NCI-H1694 (cell line): ENCODE measurements around the gene LRSAM1.
"Not testable (repeated sequence)": the region's sequence is repeated elsewhere in the genome, so short reads cannot be mapped to it uniquely, and the experiment has no call there.

Experiments
- DNase-seq: peaks from one replicate; lab custom pipeline; 2025; lab: John Stamatoyannopoulos, UW

Gene LRSAM1

DNA sequence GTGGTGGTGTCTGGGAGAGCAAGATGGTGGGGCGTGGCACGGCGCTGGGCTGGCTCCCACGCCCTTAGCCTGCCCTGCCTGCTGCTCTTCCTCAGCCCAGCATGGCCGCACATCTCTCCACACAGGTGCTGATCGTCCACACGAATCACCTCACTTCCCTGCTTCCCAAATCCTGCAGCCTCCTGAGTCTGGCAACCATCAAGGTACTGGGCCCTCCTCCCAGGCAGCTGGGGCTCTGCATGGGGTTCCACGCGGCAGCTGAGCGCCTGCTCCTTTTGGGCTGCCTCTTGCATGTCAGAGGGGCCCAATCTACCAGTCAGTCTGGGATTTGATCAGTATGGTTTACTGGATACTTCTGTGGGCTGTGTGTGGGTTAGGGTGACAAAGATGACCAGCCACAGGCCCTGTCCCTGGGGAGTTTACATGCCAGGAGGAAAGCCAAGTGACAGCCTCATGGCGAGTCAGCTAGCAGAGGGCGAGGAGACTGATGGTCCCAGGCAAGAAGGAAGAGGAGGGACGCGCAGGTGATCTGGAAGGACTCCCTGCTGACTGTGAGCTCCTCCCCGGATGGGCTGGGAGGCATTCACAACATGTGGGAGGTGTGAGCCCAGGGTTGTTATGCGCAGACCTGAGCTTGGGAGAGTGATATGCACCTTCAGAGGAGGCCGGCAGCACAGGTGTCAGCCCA lies 6.0 kb downstream of the LRSAM1 start:
- no peak for DNase-seq

DNA sequence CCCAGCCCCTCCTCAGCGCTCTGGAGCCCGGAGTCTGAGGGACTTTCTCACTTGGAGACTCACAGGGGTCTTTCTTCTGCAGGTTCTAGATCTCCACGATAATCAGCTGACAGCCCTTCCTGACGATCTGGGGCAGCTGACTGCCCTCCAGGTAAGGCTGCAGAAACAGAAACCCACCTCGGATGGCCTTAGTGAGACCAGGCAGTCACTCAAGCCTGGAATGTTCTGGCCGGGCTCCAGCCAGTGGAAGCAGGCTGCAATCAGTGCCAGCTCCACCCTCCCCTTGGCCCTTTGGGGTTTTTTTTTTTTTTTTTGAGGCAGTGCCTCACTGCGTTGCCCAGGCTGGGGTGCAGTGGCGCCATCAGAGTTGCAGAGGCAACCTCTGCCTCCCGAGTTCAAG lies 7.6 kb downstream of the LRSAM1 start:
- DNase-seq, result no peak

DNA sequence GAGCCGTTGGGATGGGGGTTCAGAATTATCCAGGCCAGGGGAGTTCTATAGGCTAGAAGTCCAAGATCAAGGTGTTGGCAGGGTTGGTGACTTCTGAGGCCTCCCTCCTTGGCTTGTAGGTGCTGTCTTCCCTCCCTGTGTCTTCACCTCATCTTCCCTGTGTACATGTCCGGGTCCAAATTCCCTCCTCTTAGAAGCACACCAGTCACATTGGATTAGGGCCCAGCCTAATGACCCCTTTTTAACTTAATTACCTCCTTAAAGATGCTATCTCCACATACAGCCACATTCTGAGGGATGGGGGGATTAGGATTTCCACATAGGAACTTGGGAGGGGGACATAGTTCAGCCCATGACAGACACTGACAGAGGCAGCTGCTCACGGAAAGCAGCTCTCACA lies 12.1 kb downstream of the LRSAM1 start:
- no peak for DNase-seq

DNA sequence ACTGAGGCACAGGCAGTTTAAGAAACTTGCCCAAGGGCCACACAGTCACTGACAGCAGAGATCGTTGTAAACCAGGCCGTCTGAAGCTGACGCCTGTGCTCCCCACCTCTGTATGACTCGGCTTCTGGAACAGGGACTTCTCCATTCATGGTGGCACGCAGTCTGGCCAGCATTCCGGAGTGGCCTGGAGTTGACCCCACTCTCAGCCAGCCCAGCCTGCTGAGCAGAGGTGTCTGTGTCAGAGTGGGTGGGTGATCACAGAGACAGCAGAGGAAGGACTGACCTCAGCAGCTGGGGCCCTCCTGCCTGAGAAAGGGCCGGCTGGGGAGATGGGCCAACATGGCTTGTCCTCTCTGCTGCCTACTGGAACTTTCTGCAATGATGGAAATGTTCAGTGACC lies 12.6 kb downstream of the LRSAM1 start:
- DNase-seq, result no peak

DNA sequence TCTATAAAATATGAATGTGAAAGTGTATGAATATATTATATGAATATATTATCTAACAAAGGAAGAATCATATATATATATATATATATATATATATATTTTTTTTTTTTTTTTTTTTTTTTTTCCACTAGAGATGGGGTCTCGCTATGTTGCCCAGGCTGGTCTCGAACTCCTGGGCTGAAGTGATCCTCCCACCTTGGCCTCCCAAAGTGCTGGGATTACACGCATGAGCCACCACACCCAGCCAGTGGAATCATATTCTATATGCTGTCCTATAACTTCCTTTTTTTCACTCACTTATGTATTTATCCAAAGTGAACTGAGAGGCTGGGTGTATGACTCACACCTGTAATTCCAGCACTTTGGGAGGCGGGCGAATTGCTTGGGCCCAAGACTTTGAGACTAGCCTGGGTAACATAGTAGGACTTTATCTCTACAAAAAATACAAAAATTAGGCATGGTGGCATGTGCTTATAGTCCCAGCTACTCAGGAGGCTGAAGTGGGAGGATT lies 15.2 kb downstream of the LRSAM1 start:
- not testable (repeated sequence) for DNase-seq

DNA sequence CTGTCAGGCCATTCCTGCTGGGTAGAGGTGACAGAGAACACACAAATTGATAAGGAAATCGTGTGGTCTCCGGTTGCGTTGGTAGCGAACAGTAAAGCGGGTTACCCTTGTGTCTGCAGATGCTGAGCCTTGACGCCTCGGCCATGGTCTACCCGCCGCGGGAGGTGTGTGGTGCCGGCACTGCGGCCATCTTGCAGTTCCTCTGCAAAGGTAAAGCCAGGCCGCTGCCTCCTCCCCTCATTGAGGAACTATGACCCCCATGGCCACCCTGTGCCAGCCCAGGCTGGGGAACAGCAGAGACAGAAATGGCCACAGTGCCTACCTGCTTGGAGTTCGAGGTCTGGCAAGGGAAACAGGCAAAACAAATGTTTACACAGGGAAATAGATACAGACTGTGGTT lies 16.3 kb downstream of the LRSAM1 start:
- no peak for DNase-seq

DNA sequence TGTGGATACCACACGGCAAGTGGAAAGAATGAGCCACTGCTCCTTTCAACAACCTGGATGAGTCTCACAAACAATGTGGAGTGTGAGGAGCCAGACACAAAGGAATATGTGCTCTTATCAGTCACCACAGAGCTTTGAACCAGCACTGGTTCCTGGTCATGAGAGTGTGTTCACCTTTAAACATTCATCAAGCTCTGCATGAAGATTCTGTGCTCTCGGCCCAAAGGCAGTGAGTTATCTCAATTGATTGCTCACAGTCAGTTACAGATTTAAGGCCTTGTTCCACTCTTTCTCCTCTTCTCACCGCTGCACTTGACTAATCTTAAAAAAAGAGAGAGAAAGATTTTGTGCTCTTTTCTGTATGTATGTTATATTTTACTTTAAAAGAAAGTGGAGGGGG lies 19.4 kb downstream of the LRSAM1 start:
- DNase-seq, result no peak

DNA sequence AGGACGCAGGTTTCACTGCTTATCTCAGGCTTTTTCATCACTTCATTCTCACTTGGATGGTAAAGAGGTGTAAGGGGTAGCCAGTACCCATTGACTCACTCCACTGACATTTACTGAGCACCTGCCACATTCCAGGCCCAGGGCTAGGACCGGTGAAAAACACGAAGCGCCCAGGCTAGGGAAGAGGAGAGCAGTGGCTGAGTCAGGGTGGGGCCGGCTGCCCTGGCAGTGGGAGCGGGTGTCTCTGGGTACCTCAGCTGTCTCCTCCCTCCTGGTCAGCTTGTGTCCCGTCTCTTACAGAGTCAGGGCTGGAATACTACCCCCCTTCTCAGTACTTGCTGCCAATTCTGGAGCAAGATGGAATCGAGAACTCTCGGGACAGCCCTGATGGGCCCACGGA lies 22.2 kb downstream of the LRSAM1 start:
- no peak for DNase-seq

DNA sequence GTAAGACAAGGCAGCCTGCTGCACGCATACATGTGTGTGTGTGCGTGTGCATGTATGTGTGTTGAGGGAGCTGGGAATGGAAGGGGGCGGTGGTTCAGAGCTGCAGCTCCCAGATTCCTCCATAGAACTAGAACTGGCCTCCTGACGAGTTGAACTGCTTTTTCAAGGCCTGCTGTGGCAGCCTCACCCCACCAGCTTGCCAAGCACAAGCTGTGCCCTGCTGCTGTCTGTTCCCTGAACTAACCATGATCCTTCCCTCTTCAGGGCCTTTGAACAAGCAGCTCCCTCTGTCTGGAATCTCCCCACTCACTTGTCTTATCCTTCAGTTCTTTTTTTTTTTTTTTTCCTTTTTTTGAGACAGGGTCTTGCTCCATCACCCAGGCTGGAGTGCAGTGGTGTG lies 22.6 kb downstream of the LRSAM1 start:
- DNase-seq, result no peak

DNA sequence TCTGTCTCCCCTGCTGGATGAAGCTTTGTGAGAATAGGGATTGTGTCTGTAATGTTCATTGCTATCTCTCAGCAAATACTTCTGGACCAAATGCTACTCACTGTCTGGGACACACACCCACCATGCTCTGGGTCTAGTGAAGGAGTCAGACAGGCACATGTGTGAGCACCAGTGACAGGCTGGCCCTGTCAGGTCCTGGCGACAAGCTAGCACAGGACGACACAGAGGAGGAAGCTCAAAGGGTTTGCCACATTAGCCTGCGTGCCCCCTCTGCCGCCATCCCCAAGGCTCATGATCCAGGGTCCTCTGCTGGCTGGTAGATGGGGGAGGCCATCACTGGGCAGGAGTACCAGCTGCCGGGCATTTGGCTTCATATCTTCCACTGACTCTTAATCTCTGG lies 23.3 kb downstream of the LRSAM1 start:
- no peak for DNase-seq

DNA sequence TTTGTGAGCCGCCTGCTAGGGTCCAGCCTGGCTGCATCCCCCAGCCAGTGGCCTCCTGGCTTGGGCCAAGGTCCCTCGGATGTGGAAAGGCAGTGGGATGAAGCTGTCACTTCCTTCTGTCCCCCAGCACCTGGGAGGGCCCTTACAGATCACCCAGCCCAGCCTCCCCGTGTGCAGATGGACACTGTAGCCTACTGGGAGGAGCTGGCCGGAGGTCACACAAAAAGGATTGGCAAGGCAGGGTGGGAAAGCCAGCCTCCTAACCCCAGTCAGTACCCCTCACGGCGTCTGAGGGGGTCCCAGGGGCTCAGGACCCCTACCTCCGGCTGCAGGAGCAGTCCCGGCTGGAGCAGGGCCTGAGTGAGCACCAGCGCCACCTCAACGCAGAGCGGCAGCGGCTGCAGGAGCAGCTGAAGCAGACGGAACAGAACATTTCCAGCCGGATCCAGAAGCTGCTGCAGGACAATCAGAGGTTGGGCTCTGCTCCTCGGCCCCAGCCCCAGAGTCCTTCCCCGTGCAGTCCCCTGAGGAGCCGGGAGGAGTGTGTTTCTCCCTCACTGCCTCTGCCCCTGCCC lies 28.3 kb downstream of the LRSAM1 start:
- no peak for DNase-seq

DNA sequence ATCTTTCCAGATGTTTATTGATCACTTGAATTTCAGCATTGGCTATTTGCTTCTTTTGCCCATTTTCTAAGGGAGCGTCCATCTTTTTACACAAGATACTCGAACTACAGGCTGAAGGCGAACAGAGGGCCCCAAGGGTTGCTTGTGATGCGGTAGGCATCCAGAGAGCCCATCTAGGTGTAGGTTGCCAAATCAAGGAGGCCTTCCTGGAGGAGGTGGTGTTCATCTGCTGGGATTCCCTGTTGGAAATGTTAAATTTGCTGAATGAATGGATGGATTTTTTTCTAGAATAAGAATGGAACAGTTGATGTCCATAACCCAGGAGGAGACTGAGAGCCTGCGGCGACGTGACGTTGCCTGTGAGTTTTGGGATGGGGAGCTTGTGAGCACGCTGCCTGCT lies 31.4 kb downstream of the LRSAM1 start:
- DNase-seq, result no peak

DNA sequence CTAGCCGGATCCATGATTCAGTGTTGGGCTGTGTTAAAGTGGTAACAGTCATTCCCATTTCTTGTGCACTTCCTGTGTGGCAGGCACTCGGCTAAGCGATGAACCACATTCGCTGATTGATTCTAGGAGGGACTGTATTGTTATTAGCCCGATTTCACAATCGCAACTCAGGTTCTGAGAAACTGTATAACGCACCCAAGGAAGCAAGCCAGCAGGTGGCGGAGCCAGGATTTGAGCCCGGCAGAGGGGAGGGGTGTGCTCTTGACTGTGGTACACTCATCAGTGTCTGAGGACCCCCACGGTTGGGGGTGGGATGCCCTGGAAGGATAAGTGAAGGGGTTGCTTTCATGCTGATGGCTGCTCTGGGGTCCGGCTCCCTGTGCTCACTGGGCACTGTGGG lies 34.7 kb downstream of the LRSAM1 start:
- no peak for DNase-seq

DNA sequence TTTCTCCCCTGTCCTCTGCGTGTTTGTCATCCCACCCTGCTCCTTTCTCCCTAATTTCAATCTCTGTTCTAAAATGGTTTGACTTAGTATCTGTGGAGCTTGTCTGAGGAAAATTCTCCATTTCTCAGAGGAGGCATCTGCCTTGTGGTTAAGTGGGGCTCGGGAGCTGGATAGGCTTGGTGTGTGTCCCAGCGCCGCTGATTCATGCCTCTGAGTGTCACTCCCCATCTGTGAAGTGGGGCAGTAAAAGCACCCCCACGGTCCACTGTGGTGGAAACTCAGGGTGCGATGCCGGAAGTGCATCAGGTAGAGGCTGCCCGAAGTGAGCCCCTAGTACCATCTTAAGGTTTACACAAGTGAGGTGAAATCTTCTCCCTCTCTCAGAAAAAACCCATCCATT lies 37.6 kb downstream of the LRSAM1 start:
- DNase-seq, result no peak

DNA sequence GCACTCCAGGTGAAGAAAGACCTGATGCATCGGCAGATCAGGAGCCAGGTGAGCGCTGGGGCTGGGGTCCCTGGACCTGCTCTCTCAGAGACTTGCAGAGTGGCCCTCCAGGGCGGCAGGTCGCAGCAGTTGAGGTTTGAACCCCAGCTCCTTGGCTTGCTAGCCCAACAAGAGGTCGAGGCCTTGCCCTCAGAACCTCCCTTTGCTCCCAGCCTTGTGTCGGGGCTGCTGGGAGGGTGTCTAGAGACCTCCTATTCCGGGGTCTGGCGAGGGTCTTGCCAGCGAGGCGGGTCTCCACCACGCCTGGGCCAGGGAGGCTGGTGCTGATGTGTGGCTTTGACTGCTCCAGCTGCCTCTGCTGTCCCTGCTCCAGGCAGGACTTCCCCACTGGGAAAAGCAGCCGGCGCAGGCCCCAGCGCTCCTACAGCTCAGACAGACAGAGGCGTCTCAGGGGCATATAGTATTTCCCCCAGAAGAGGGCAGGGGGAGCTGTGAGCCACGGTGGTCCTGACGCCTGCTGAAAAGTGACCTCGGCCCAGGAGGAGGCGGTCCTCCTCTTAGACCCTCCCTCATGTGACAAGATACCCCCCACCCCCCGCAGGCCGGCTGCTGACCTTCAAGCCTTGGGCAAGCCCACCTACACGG lies 38.3 kb downstream of the LRSAM1 start:
- no peak for DNase-seq

DNA sequence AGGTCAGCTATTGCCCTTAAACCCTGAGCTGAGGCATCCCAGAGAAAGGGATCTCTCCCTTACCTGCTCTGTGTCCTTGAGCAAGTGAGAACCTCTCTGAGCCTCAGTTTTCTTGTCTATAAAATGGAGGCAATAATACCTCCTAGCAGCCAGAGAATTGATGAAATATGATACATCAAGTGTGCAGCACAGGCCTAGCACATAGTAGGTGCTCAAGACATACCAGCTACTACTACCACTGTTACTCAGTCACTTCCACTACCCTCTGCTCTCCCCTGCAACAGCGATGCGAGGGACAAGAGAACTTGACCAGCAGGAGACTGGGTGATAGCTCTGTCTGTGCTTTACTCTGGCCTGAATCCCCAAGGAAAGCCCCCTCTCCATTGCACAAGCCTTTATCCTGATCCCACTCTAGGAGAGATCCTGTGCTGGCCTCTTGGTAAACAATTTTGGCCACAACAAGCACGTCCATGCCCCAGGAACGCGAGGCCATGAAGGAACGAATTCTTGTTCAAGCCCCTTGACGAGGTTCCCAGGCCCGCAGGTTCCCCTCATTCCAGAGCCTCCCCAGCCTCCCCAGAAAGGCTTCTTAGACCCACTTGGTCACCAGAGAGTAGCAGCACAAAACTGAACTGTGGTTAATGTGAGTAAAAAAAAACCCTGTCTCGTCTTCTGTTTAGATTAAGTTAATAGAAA lies 39.4 kb downstream of the LRSAM1 start:
- no peak for DNase-seq

DNA sequence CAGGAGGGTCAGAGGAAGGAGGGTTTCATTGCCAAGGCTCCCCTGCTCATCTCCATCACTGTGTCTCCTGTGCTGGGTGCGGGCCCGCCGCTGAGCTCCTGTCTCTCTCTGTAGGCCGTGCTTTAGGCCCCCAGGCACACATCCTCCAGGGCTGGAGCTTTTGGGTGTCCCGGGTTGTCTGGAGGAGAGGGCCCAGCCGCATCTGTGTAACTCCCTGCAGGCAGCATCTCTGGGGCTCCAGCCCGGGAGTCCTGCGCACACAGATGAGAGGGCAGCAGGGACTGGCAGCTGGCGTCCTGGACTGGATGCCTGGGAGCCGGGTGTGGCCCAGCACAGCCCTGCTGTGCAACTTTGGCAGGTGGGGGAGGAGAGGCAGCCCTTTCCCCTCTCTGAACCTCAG lies 40.2 kb downstream of the LRSAM1 start:
- DNase-seq, result peak; percentile 29

DNA sequence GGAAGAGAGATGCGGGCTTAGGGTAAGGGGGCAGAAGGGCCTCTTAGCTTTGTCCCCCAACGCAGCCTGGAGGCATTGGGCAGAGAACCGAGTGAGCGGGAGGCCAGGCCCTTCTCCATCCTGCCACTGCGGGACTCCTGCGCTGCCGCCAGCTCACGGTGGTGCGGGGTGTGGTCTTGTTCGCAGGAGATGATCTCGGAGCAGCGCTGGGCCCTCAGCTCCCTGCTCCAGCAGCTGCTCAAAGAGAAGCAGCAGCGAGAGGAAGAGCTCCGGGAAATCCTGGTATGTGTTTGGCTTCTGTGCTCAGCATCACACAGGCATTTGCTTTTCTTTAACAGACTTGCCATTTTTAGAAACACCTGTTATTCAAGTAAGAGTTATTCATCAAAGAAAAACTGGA lies 41.3 kb downstream of the LRSAM1 start:
- DNase-seq, result no peak

DNA sequence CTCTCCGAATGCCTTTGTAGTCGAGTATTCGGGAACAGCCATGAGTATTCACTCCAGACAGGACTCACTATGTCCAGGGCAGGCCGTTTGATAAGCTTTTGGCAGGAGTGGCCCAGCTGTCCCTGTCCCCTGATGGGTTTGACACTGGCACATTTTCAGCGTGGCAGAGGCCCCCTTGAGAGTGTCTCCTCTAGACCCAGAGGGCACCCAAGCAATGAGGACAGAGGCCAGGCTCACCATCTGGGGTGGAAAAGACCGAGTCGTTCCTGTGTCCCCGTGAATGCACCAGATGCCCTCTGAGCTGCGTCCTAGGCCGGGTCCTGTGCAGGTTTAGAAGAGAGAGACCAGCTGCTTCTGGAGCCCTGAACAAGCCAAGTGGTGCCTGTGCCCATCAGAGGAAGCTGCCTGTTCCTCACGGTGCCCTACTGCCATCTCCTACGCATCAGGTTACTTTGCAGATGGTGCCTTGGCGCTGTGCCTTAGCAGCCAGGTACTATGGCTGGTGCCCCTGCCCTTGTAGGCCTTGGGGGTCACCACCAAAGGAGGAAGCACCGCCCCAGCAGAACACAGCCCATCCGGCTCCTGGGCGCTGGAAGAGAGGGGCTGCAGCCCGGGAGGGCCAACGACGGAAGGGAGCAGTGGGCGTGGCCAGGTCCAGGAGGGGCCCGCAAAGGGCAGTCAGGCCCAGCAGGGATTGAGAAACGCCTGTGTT lies 42.4 kb downstream of the LRSAM1 start:
- peak; percentile 26 for DNase-seq

DNA sequence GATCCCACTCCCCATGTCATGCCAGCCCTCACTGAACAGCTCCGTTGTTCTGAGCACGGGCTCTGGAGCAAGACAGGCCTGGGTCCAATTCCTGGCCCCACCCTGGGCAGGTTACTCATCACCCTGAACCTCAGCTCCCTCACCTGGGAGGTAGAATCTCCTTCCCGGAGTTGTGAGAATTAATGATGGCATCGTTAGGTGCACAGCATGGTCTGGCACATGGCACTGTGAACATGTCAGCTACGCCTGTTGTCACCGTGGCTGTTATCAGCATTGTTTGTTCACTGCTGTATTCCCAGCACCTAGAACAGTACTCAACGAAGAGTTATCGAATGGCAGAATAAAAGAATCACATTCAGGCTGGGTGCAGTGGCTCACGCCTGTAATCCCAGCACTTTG lies 43.0 kb downstream of the LRSAM1 start:
- no peak for DNase-seq

DNA sequence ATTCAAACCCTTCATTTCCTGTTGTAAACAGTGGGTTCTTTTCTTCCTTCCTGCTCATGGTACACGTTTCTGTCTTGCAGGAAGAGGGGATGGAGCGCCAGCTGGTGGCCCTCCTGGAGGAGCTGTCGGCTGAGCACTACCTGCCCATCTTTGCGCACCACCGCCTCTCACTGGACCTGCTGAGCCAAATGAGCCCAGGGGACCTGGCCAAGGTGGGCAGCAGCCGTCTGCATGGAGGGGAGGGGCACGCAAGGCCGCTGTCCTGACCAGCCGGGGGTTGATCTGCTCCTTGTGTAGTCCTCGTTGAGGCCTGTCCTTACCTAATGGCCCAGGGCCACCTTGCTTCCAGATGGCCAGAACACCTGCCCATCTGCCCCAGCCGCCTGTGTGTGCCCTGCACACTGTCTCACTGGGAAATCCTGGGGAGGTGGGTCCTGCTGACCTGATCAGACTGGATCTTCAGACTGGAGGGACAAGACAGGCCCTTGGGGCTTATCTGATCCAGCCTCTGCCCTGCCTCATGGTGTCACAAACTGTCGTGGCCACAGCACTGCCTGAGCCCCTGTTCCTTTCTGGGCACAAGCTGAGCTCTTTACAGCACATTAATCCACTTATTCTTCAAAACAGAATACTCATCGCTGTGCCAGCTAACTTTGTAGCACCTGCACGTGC lies 44.7 kb downstream of the LRSAM1 start:
- no peak for DNase-seq

DNA sequence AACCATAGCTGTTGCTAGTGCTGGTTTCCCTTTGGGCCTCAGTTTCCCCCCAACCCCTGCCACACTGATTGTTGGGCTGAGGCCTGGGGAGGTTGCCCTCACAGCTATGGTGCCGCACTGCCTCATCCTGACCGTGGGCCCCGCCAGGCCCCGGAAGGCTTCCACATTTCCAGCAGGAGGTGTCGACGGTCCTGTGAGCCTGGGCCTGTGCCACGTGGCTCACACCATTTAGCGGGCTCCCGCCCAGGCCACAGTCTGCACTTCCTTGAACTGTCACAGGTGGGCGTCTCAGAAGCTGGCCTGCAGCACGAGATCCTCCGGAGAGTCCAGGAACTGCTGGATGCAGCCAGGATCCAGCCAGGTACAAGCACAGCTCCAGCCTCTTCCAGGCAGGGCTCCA lies 45.7 kb downstream of the LRSAM1 start:
- no peak for DNase-seq
